Measurements from ENCODE around the gene GOLPH3L. TPM values are rescaled to one million over a fixed set of nuclear protein-coding genes. Genes with fewer than 3 reads are reported as not detected.
"Not testable (repeated sequence)": the region's sequence is repeated elsewhere in the genome, so short reads cannot be mapped to it uniquely, and the experiment has no call there.

The GOLPH3L gene
- total RNA-seq, 4 donors from 2014 or later, result 16.2 to 23.9 (median 21.6) TPM

DNA sequence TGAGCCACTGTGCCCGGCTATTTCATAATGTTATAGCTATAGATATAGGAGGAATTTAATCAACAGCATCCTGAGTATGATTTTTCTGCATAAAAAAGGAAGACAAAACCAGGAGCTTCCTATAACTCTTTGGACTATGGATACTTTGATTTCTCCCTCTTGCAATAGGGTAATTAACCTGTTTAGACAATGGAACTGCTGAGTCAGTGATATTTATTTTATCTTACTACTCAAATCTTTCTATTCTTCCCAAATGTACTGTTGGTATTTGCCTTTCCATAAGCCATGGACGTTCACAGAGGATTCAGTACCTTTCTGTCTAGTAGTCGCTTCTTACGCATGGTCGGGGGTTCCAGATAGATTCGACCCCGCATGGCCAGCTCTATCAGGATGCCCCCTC is 33.6 kb downstream of the GOLPH3L start:
- Histone ChIP-seq H3K27ac (replicated peaks in 1 of 4) (no peak overlapping the region), H3K4me1 (no peaks in the 10 kb centered on the region), H3K27me3 (no peaks in the 10 kb centered on the region), H3K36me3 (peaks cover 8 to 51% (median 39%) of the 10 kb centered on the region in 4 donors), H3K9me3 (no peaks in the 10 kb centered on the region), H3K4me3 (no peak overlapping the region)
- intact Hi-C loops (cut with DNase I), result no loop called here
- no peak for TF ChIP-seq POLR2AphosphoS5 (IDR thresholded peaks at IDR 0.05)
- TF ChIP-seq, protein P1, sequence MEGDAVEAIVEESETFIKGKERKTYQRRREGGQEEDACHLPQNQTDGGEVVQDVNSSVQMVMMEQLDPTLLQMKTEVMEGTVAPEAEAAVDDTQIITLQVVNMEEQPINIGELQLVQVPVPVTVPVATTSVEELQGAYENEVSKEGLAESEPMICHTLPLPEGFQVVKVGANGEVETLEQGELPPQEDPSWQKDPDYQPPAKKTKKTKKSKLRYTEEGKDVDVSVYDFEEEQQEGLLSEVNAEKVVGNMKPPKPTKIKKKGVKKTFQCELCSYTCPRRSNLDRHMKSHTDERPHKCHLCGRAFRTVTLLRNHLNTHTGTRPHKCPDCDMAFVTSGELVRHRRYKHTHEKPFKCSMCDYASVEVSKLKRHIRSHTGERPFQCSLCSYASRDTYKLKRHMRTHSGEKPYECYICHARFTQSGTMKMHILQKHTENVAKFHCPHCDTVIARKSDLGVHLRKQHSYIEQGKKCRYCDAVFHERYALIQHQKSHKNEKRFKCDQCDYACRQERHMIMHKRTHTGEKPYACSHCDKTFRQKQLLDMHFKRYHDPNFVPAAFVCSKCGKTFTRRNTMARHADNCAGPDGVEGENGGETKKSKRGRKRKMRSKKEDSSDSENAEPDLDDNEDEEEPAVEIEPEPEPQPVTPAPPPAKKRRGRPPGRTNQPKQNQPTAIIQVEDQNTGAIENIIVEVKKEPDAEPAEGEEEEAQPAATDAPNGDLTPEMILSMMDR (IDR thresholded peaks at IDR 0.05), result no peak
- TF ChIP-seq POLR2A (IDR thresholded peaks at IDR 0.05; ENCODE audit: low read depth), result no peak
- no peak for TF ChIP-seq EP300 (IDR thresholded peaks at IDR 0.05)
- 93% methylated on average over 7 of the region's 7 CpGs for WGBS
- no peak for DNase-seq (ENCODE audit: extremely low spot score)

DNA sequence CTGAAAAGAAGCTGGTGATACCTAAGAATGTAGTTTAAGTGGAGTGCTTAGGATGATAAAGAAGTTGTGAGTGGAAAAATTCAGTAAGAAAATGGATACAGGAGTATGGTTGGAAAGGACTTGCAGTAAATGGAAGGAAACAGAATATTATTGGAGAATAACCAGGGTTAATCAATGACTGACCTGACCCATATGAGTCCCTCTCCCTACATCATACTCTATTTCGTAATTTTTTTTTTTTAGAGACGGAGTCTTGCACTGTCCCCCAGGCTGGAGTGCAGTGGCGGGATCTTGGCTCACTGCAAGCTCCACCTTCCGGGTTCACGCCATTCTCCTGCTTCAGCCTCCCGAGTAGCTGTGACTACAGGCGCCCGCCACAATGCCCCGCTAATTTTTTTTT is 34.1 kb downstream of the GOLPH3L start:
- Histone ChIP-seq H3K9me3 (no peaks in the 10 kb centered on the region), H3K4me1 (no peaks in the 10 kb centered on the region), H3K4me3 (no peak overlapping the region), H3K27ac (replicated peaks in 1 of 4) (no peak overlapping the region), H3K36me3 (peaks cover 8 to 56% (median 44%) of the 10 kb centered on the region in 4 donors), H3K27me3 (no peaks in the 10 kb centered on the region)
- intact Hi-C loops (cut with DNase I), result no loop called here
- DNase-seq (ENCODE audit: extremely low spot score), result no peak
- TF ChIP-seq POLR2AphosphoS5 (IDR thresholded peaks at IDR 0.05), result no peak
- TF ChIP-seq EP300 (IDR thresholded peaks at IDR 0.05), result no peak
- no peak for TF ChIP-seq POLR2A (IDR thresholded peaks at IDR 0.05; ENCODE audit: low read depth)
- TF ChIP-seq, protein P1 (IDR thresholded peaks at IDR 0.05), result no peak
- WGBS, result 98% methylated on average over 9 of the region's 9 CpGs

DNA sequence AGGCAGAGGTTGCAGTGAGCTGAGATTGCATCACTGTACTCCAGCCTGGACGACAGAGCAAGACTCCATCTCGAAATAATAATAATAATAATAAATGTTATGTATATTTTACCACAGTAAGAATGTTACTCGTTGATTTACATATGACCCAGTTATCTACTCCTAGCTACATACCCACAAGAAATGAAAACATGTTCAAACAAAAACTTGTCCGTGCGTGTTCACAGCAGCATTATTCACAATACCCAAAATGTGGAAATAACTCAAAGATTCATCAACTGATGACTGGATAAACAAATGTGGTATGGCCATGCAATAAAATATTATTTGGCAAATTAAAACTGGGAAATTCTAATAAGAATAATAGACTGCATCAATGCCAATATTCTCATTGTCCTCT is 35.8 kb downstream of the GOLPH3L start:
- H3K36me3 ChIP-seq, result peaks cover 8 to 66% (median 45%) of the 10 kb centered on the region in 4 donors
- no peaks in the 10 kb centered on the region for H3K4me1 ChIP-seq
- no peak for DNase-seq (ENCODE audit: extremely low spot score)
- intact Hi-C loops (cut with DNase I), result no loop called here
- WGBS, result 94% methylated on average over 5 of the region's 5 CpGs
- H3K27ac ChIP-seq (replicated peaks in 1 of 4), result no peak overlapping the region
- no peak overlapping the region for H3K4me3 ChIP-seq
- TF ChIP-seq, protein P1 (IDR thresholded peaks at IDR 0.05), result no peak
- TF ChIP-seq POLR2AphosphoS5 (IDR thresholded peaks at IDR 0.05), result no peak
- H3K9me3 ChIP-seq, result no peaks in the 10 kb centered on the region
- no peaks in the 10 kb centered on the region for H3K27me3 ChIP-seq

DNA sequence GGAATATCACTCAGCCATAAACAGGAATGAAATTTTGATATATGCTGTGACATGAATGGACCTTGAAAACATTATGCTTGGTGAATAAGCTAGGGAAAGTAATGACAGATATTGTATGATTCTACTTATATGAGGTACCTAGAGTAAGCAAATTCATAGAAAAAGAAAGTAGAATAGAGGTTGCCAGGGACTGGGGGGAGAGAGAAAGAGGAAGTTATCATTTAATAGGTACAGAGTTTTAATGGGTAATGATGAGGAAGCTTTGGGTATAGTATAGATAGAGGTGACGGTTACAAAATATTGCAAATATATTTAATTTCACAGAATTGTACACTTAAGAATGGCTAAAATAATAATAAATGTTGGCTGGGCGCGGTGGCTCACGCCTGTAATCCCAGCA is 36.4 kb downstream of the GOLPH3L start:
- Histone ChIP-seq H3K36me3 (peaks cover 8 to 69% (median 45%) of the 10 kb centered on the region in 4 donors), H3K4me1 (no peaks in the 10 kb centered on the region)
- intact Hi-C loops (cut with DNase I), result no loop called here

DNA sequence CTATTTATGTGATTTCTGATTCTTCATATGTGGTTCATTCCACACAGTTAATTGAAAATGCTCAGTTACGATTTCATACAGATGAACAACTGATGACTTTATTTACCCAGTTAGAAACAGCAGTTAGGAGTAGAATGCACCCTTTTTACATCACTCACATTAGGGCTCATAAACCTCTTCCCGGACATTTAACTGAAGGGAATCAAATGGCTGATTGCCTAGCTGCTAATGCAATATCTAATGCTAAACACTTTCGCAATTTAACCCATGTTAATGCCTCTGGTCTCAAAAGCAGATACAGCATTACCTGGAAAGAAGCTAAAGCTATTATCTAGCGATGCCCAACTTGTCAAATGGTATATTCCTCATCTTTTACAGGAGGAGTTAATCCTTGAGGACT is 39.9 kb downstream of the GOLPH3L start:
- H3K27me3 ChIP-seq; intact Hi-C loops (cut with DNase I); H3K9me3 ChIP-seq; DNase-seq (ENCODE audit: extremely low spot score); H3K4me1 ChIP-seq; H3K27ac ChIP-seq (replicated peaks in 1 of 4); H3K4me3 ChIP-seq: not testable (repeated sequence)
- peaks cover 7 to 65% (median 43%) of the 10 kb centered on the region in 4 donors for H3K36me3 ChIP-seq
- WGBS, result 94% methylated on average over 4 of the region's 4 CpGs

More for the DNA sequence above, 36.4 kb downstream of the GOLPH3L start:
- no peak overlapping the region for H3K4me3 ChIP-seq
- no peak overlapping the region for H3K27ac ChIP-seq (replicated peaks in 1 of 4)
- WGBS, result 98% methylated on average over 4 of the region's 4 CpGs
- no peaks in the 10 kb centered on the region for H3K9me3 ChIP-seq
- DNase-seq (ENCODE audit: extremely low spot score), result no peak
- TF ChIP-seq, protein P1 (IDR thresholded peaks at IDR 0.05), result no peak
- TF ChIP-seq POLR2AphosphoS5 (IDR thresholded peaks at IDR 0.05), result no peak
- no peaks in the 10 kb centered on the region for H3K27me3 ChIP-seq

DNA sequence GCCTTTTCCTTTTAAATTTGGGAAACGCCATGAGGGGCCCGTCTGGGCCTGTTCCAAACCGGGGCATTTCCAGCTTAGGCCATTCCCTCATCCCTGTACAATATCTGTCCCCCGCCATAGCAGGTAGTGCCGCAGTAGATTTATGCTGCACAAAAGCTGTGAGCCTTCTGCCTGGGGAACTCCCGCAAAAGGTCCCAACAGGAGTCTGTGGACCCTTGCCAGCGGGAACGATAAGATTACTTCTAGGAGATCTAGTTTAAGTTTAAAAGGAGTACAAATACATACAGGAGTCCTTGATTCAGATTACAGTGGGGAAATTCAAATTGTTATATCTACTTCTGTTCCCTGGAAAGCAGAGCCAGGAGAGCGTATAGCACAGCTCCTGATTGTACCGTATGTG is 42.3 kb downstream of the GOLPH3L start:
- intact Hi-C loops (cut with DNase I); DNase-seq (ENCODE audit: extremely low spot score); H3K9me3 ChIP-seq; H3K27me3 ChIP-seq; H3K27ac ChIP-seq (replicated peaks in 1 of 4); H3K4me3 ChIP-seq: not testable (repeated sequence)
- WGBS, result 92% methylated on average over 10 of the region's 10 CpGs
- Histone ChIP-seq H3K4me1 (peaks cover 0 to 12% (median 2%) of the 10 kb centered on the region in 4 donors), H3K36me3 (peaks cover 0 to 56% (median 22%) of the 10 kb centered on the region in 4 donors)
